H9 (cell line): Measurements from ENCODE around the gene MGA. TPM values are rescaled to one million over a fixed set of nuclear protein-coding genes. Genes with fewer than 3 reads are reported as not detected.

Source experiments
- DNase-seq: peaks from one replicate; pipeline ENCODE4 v3.0.0-alpha.2; 2017
- H2AFZ ChIP-seq: one replicate; pipeline ENCODE4 v1.6.1; 2013; ENCODE audit warnings: mild to moderate bottlenecking, low read length, control low read depth, moderate library complexity
- H2AK5ac ChIP-seq: 2 replicates; pipeline ENCODE4 v1.6.1; 2013; ENCODE audit warnings: low read length, control low read depth, mixed read lengths; ENCODE audit not compliant: insufficient read length
- H2BK120ac ChIP-seq: one replicate; pipeline ENCODE4 v1.6.1; 2013; ENCODE audit warnings: low read depth, mild to moderate bottlenecking, low read length, control low read depth, inconsistent platforms; ENCODE audit not compliant: poor library complexity, severe bottlenecking
- H2BK12ac ChIP-seq: 2 replicates; pipeline ENCODE4 v1.6.1; 2013; ENCODE audit warnings: low read length, control low read depth, mixed read lengths, low read depth; ENCODE audit not compliant: insufficient read length
- H2BK15ac ChIP-seq: 2 replicates; pipeline ENCODE4 v1.6.1; 2013; ENCODE audit warnings: low read depth, low read length, control low read depth
- H2BK20ac ChIP-seq: one replicate; pipeline ENCODE4 v1.6.1; 2013; ENCODE audit warnings: low read depth, mild to moderate bottlenecking, low read length, control low read depth, inconsistent platforms; ENCODE audit not compliant: poor library complexity, severe bottlenecking
- H2BK5ac ChIP-seq: 2 replicates; pipeline ENCODE4 v1.6.1; 2013; ENCODE audit warnings: low read length, control low read depth, mixed read lengths; ENCODE audit not compliant: insufficient read length
- H3K14ac ChIP-seq: 2 replicates; pipeline ENCODE4 v1.6.1; 2013; ENCODE audit warnings: low read length, control low read depth; ENCODE audit not compliant: insufficient read depth
- H3K18ac ChIP-seq: 2 replicates; pipeline ENCODE4 v1.6.1; 2013; ENCODE audit warnings: low read depth, mild to moderate bottlenecking, mixed read lengths, low read length, control low read depth; ENCODE audit not compliant: insufficient read length
- H3K23ac ChIP-seq: 2 replicates; pipeline ENCODE4 v1.6.1; 2013; ENCODE audit warnings: low read length, control low read depth, mixed read lengths, low read depth; ENCODE audit not compliant: insufficient read length
- H3K23me2 ChIP-seq: 2 replicates; pipeline ENCODE4 v1.6.1; 2013; ENCODE audit warnings: low read depth, mild to moderate bottlenecking, mixed read lengths, low read length, control low read depth; ENCODE audit not compliant: insufficient read length, poor library complexity, severe bottlenecking
- H3K27ac ChIP-seq: 2 replicates; pipeline ENCODE4 v1.5.1; 2013; ENCODE audit warnings: low read length, control low read depth, mixed read lengths, low read depth; ENCODE audit not compliant: insufficient read length
- H3K27me3 ChIP-seq: 2 replicates; pipeline ENCODE4 v1.6.1; 2013; ENCODE audit warnings: low read length, control low read depth, inconsistent platforms; ENCODE audit not compliant: insufficient read depth
- H3K4ac ChIP-seq: 2 replicates; pipeline ENCODE4 v1.6.1; 2013; ENCODE audit warnings: low read depth, mild to moderate bottlenecking, control low read depth, inconsistent platforms, low read length, moderate library complexity
- H3K4me1 ChIP-seq: 2 replicates; pipeline ENCODE4 v1.6.1; 2013; ENCODE audit warnings: low read length, control low read depth, inconsistent platforms; ENCODE audit not compliant: insufficient read depth
- H3K4me2 ChIP-seq: 2 replicates; pipeline ENCODE4 v1.6.1; 2013; ENCODE audit warnings: low read length, control low read depth, mixed read lengths; ENCODE audit not compliant: insufficient read length, insufficient read depth
- H3K56ac ChIP-seq: 2 replicates; pipeline ENCODE4 v1.6.1; 2013; ENCODE audit warnings: low read depth, mild to moderate bottlenecking, mixed read lengths, low read length, control low read depth; ENCODE audit not compliant: insufficient read length
- H3K79me1 ChIP-seq: 2 replicates; pipeline ENCODE4 v1.6.1; 2013; ENCODE audit warnings: low read depth, mild to moderate bottlenecking, moderate library complexity, low read length, control low read depth, inconsistent platforms; ENCODE audit not compliant: insufficient read depth, poor library complexity, severe bottlenecking
- H3K79me2 ChIP-seq: 2 replicates; pipeline ENCODE4 v1.6.1; 2013; ENCODE audit warnings: low read length, control low read depth, inconsistent platforms; ENCODE audit not compliant: insufficient read depth
- H3K9ac ChIP-seq: 2 replicates; pipeline ENCODE4 v1.6.1; 2013; ENCODE audit warnings: low read length, control low read depth, mixed read lengths; ENCODE audit not compliant: insufficient read length; ENCODE audit errors: extremely low read depth
- H3K9me3 ChIP-seq: one replicate; pipeline ENCODE4 v1.6.1; 2013; ENCODE audit warnings: low read depth, low read length, inconsistent platforms; ENCODE audit not compliant: control insufficient read depth
- H3T11ph ChIP-seq: one replicate; pipeline ENCODE4 v1.6.1; 2013; ENCODE audit warnings: mild to moderate bottlenecking, low read length, control low read depth, inconsistent platforms
- H4K20me1 ChIP-seq: one replicate; pipeline ENCODE4 v1.6.1; 2013; ENCODE audit not compliant: control insufficient read depth, insufficient read length, insufficient read depth
- H4K5ac ChIP-seq: 2 replicates; pipeline ENCODE4 v1.6.1; 2013; ENCODE audit warnings: low read depth, mild to moderate bottlenecking, mixed read lengths, low read length, control low read depth; ENCODE audit not compliant: insufficient read length
- H4K8ac ChIP-seq: replicated peaks from 2 replicates; pipeline ENCODE4 v1.6.1; 2013; ENCODE audit warnings: low read length, control low read depth, mixed read lengths, low read depth; ENCODE audit not compliant: insufficient read length
- H4K91ac ChIP-seq: 2 replicates; pipeline ENCODE4 v1.6.1; 2013; ENCODE audit warnings: low read depth, mild to moderate bottlenecking, moderate library complexity, mixed read lengths, low read length, control low read depth; ENCODE audit not compliant: insufficient read length
- H3K27ac Mint-ChIP-seq, 3 experiments: 2 replicates in 2 of 3; 3 replicates in 1 of 3; pipeline ENCODE4 v1.8.0; 2020 to 2021; ENCODE audit warnings: mixed read lengths in 3 of 3, mild to moderate bottlenecking in 1 of 3, moderate library complexity in 1 of 3
- H3K27me3 Mint-ChIP-seq: 2 replicates; pipeline ENCODE4 v1.8.0; 2021; ENCODE audit warnings: low read depth, mild to moderate bottlenecking, moderate library complexity, mixed read lengths
- H3K36me3 Mint-ChIP-seq, 3 experiments: 2 replicates in 2 of 3; 3 replicates in 1 of 3; pipeline ENCODE4 v1.8.0; 2020 to 2021; ENCODE audit warnings: low read depth in 3 of 3, mixed read lengths in 3 of 3; ENCODE audit not compliant: insufficient read depth in 1 of 3
- H3K4me1 Mint-ChIP-seq, 2 experiments: 2 replicates each; pipeline ENCODE4 v1.8.0; 2020; ENCODE audit warnings: mixed read lengths in 2 of 2
- H3K4me3 Mint-ChIP-seq, 2 experiments: 2 replicates in 1 of 2; 3 replicates in 1 of 2; pipeline ENCODE4 v1.8.0; 2020 to 2021; ENCODE audit warnings: mild to moderate bottlenecking in 2 of 2, mixed read lengths in 2 of 2, moderate library complexity in 1 of 2
- H3K9me3 Mint-ChIP-seq, 2 experiments: 2 replicates in 1 of 2; 3 replicates in 1 of 2; pipeline ENCODE4 v1.8.0; 2020; ENCODE audit warnings: mild to moderate bottlenecking in 2 of 2, mixed read lengths in 2 of 2, moderate library complexity in 1 of 2
- WGBS: extraction: QIAGEN DNeasy Blood & Tissue Kit; methylation state at CpG from one replicate; pipeline ENCODE4 v1.1.7; 2013; ENCODE audit warnings: missing lambda C conversion rate, low lambda C conversion rate, mixed read lengths; ENCODE audit not compliant: insufficient read length; ENCODE audit errors: extremely low coverage; 5-methylcytosine and 5-hydroxymethylcytosine counted together
- total RNA-seq: library from RNA; stranded (reverse); gene quantifications from 2 replicates; pipeline ENCODE4 v1.2.1, GENCODE V29; 2021
- TF ChIP-seq, protein P1 (sequence below): fragments of 200-600 bp; sonication (generic); conservative IDR thresholded peaks from 3 replicates; pipeline ENCODE4 v1.8.0; 2021; ENCODE audit warnings: antibody characterized with exemption, mild to moderate bottlenecking

The MGA gene
- total RNA-seq, 1 experiment from 2014 or later: 62.7 TPM

DNA sequence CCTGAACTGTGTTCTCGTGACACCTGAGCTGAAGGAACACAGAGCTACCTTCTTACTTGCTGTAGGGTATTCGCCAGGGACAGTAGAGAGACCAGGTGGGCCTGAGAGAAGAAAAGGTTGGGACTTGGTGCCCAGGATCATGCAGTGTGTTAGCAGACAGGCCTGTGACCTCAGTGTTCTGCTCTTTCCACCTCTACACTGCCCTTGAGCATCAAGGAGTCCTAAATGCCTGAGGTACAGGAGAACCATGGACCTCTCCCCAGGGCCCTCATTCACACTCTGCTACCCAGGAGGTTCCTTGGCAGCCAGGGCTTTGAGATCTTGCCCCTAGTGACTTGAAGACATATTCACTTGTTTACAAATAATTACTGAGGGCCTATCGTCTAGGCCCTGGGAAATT is 145.5 kb downstream of the MGA start:
- no peaks in the 10 kb centered on the region for H3K23me2 ChIP-seq
- H4K20me1 ChIP-seq: no peaks in the 10 kb centered on the region
- no peaks in the 10 kb centered on the region for H3K27me3 Mint-ChIP-seq
- no peak overlapping the region for H3K4me3 Mint-ChIP-seq
- H4K91ac ChIP-seq: no peak overlapping the region
- H3K9ac ChIP-seq: no peak overlapping the region
- no peak overlapping the region for H3K4me2 ChIP-seq
- no peaks in the 10 kb centered on the region for H3K79me1 ChIP-seq
- H2BK12ac ChIP-seq: no peak overlapping the region
- H3K4me1 ChIP-seq: no peaks in the 10 kb centered on the region
- no peak overlapping the region for H2AFZ ChIP-seq
- H3K9me3 Mint-ChIP-seq: no peaks in the 10 kb centered on the region; a peak in 1 of 5 replicates
- no peaks in the 10 kb centered on the region for H3K27me3 ChIP-seq
- no peak overlapping the region for H3K56ac ChIP-seq
- H3K4me1 Mint-ChIP-seq: peaks cover 0 to 16% of the 10 kb centered on the region in 2 experiments; a peak in 3 of 4 replicates
- no peaks in the 10 kb centered on the region for H3K9me3 ChIP-seq
- H3K36me3 Mint-ChIP-seq: peaks cover 0 to 5% (median 2%) of the 10 kb centered on the region in 3 experiments; a peak in 3 of 7 replicates
- no peak overlapping the region for H3K14ac ChIP-seq
- no CpG with 5 or more reads among the region's 3 CpGs for WGBS
- H2AK5ac ChIP-seq: no peak overlapping the region
- no peak overlapping the region for H4K5ac ChIP-seq
- no peak overlapping the region for H2BK5ac ChIP-seq
- H3K27ac Mint-ChIP-seq: no peak overlapping the region; a peak in 1 of 7 replicates
- H3K27ac ChIP-seq: no peak overlapping the region
- no peak overlapping the region for H3K23ac ChIP-seq
- no peak overlapping the region for H4K8ac ChIP-seq
- no peak overlapping the region for H3K4ac ChIP-seq
- no peak for DNase-seq
- H3T11ph ChIP-seq: no peak overlapping the region
- no peak overlapping the region for H2BK20ac ChIP-seq
- no peak overlapping the region for H2BK120ac ChIP-seq
- TF ChIP-seq, protein P1, sequence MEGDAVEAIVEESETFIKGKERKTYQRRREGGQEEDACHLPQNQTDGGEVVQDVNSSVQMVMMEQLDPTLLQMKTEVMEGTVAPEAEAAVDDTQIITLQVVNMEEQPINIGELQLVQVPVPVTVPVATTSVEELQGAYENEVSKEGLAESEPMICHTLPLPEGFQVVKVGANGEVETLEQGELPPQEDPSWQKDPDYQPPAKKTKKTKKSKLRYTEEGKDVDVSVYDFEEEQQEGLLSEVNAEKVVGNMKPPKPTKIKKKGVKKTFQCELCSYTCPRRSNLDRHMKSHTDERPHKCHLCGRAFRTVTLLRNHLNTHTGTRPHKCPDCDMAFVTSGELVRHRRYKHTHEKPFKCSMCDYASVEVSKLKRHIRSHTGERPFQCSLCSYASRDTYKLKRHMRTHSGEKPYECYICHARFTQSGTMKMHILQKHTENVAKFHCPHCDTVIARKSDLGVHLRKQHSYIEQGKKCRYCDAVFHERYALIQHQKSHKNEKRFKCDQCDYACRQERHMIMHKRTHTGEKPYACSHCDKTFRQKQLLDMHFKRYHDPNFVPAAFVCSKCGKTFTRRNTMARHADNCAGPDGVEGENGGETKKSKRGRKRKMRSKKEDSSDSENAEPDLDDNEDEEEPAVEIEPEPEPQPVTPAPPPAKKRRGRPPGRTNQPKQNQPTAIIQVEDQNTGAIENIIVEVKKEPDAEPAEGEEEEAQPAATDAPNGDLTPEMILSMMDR: no peak
- H3K79me2 ChIP-seq: no peaks in the 10 kb centered on the region
- H2BK15ac ChIP-seq: no peak overlapping the region
- no peak overlapping the region for H3K18ac ChIP-seq
